GM21381 (cell line): ENCODE data around the gene ANKRD11.
A peak's percentile ranks its signal among the peaks of the same experiment; 100 is the strongest.

ENCODE experiments used
- ATAC-seq: cut with Tn5 transposase; IDR thresholded peaks from one replicate; pipeline ENCODE4 v1.9.1; 2021; ENCODE audit warnings: mild to moderate bottlenecking, moderate library complexity; ENCODE audit not compliant: unreplicated experiment

Gene ANKRD11

GRCh38 chr16:89507214-89507833 is 17.0 kb upstream of the ANKRD11 start:
- no peak for ATAC-seq

- no peak for ATAC-seq
These were observed 16.4 kb upstream of the ANKRD11 start for GRCh38 chr16:89506791-89507191.

GRCh38 chr16:89506113-89506504 is 15.7 kb upstream of the ANKRD11 start:
- ATAC-seq, result no peak

GRCh38 chr16:89505204-89506112 is 15.1 kb upstream of the ANKRD11 start:
- peak; percentile 40 for ATAC-seq

DNA sequence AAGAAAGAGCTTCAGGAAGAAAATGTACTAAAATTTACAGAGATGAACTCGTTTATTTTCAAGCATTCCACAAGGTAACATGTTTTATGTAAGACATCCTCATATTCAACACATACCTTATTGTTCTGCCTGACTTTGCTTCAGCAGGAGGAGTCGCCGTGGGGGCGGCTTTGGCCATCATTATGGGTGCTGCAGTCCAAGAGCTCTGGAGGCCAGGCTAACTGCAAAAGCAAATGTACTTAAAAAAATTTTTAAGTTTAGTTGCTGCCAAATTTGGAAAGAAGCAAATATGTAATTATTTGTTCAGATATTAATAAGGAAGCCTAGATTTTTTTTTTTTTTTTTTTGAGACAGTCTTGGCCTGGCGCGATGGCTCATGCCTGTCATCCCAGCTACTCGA is 13.7 kb upstream of the ANKRD11 start:
- no peak for ATAC-seq

- no peak for ATAC-seq
These were observed 11.9 kb upstream of the ANKRD11 start for GRCh38 chr16:89502081-89502843.

- ATAC-seq, result no peak
These were observed 9.4 kb upstream of the ANKRD11 start for GRCh38 chr16:89499767-89500166.

- no peak for ATAC-seq
These were observed 8.5 kb upstream of the ANKRD11 start for GRCh38 chr16:89498839-89499238.

DNA sequence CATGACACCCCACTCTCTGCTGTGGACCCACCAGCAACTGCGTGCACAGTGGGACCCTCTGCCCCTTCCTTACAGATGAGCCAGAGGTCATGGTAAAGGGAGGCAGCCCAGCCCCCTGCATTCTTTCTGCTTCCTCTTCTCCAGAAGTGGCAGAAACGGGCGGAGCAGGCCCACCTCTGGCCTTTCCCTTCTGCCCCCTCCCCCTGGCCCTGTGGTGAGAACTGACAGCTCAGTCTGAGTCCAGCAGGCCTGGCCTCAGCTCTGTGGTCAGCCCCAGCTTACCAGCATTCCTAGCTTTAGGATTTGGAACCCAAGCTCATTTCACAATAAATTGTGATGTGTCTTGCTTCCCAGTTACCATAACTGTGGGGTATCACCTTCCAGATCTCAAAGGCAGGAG is 4.8 kb upstream of the ANKRD11 start:
- no peak for ATAC-seq

DNA sequence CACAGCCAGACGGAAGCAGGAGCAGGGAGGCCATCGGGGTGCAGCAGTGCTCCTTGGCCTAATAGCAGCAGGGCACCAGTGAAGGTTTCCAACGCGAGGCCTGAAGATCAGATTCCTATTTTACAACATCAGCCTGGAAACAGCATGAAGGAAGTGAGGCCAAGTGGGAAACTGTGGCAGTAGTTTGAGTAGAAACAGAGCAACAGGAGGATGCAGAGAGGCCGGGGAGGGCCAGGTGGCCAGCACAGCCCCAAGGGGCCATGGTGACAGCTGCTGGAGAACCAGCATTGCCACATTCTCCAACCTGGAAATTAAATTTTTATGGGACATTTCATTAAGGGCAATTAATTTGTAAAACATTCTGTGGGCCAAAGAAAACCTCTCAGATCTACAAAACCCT is 3.4 kb upstream of the ANKRD11 start:
- no peak for ATAC-seq

DNA sequence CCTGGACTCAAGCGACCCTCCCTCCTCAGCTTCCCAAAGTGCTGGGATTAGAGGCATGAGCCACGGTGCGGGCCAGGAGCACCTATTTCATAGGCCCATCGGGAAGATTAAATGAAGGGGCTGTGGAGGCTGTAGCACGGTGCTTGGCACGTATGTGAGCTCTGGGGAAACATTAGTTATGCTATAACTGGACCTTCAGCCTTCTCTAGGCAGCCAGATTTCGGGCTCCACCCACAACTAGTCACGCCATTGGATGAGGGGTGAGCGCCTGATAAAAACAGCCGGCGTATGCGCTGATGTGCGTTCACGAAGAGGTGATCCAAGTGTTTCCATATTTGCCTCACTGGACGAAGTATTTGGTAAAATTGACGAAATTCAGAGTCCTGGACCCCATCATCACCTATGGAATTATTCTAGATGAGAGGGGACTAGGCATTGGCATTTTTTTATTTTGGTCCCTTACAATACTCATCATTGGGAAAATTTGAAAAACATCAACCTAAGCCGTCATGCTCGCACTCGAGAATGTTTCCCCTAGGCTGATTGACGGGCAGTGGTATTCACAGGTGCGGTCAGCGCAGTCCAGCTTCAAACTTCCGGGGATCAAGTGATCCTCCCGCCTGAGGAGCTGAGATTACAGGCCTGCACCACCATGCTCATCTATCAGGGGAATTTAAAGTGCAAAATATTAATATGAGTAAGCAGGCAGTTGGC is 1.8 kb upstream of the ANKRD11 start:
- ATAC-seq, result no peak

GRCh38 chr16:89491238-89491869 is 993 bp upstream of the ANKRD11 start:
- no peak for ATAC-seq

DNA sequence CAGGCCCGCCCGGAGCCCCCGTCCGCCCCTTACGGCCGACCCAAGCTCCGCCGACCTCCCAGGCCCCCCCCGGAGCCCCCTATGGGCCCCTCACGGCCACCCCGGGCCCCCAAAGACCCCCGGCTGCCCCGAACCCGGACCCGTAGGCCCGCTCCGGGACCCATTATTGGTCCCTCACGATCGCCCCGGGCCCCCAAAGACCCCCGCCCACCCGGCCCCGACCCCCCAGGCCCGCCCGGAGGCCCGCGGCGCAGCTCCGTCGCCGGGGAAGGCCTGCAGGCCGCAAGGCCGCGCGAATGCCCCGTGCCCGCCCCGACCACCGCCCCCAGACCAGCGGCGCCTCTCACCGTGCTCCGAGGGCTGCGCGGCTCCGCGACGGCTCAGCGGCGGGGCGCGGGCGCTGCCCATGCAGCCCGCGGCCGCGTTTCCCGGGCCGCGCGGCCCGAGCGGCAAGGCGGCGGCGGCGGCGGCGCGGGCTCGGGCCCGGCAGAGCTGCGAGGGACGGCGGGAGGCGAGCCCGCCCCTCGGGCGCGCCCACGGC is 393 bp downstream of the ANKRD11 start:
- no peak for ATAC-seq

DNA sequence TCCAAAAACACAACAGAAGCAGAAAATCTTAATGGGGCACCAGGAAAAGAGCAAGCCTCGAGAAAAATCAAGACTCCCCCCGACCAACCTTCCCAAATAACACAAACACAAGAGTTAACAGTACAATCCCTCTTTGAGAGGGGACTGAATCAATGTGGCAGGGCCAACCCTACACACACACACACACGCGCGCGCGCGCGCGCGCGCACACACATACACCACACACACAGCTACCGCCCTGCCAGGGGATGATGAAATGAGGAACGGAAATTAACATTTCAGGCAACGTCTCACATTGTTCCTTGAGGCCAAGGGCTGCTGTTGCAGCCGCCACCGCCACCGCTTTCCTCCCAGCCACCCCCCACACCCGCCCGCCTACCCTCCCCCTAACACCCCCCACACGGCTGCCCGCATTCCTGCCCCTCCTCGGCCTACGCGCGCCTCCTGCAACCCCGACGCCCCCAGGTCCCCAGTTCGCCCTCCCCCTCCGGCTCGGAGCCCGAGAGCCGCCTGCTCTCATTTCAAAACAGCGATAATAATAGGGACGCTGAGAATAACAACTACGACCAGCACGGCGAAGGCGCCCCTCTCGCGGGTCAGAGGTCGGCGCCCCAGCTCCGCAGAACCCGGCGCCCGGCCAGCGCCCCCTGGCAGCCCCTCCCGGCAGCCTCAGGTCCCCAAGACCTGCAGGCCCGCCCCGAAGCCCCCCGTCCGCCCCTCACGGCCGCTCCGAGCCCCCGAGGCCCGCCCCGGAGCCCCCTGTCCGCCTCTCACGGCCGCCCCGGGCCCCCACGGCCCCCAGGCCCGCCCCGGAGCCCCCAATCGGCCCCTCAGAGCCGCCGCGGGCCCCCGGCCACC is 1.1 kb downstream of the ANKRD11 start:
- ATAC-seq, result no peak

DNA sequence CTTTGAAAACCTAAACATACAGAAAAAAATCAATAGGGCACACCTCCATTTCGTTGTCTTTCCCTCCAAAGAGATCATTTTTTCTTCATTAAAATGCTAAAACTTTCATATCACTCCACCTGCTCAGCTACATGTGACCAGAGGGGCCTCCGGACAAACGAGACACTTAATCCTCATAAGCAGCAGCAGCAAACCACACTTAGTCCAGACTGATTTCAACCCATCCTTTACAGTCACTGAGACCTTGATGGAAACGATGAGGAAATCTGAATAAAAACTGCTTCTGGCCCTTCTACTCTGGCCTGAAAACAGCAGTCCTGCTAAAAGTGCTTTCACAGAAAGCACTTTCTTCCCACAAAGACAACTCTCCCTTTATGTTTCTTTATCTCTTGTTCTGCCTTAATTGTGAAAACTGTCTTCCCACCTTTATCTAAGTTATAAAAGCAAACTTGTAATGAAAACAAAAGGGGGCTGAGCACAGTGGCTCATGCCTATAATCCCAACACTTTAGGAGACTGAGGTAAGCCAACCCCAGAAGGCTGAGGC is 4.6 kb downstream of the ANKRD11 start:
- ATAC-seq, result no peak

- no peak for ATAC-seq
These were observed 5.3 kb downstream of the ANKRD11 start for GRCh38 chr16:89484923-89485679.

DNA sequence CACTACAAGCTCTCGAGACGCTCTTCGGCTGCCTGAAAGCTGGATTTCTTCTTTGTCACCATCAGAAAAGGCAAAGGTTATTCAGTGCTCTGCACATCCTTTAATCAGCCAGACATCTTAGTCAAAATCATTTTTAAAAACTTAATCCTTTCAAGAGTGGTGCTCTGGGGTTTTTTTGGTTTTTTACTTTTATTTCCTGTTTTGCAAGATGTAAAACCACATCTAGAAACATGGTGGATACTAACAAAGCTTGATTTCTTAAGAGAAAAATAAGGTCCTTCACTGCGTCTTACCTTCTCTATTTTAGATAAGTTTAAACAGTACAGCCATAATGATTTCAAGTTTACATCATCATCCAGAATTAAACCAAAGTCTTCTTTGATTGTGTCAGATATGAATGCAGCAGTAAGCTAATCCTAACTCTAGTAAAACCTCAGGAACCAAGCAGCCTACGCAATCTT is 6.3 kb downstream of the ANKRD11 start:
- no peak for ATAC-seq

DNA sequence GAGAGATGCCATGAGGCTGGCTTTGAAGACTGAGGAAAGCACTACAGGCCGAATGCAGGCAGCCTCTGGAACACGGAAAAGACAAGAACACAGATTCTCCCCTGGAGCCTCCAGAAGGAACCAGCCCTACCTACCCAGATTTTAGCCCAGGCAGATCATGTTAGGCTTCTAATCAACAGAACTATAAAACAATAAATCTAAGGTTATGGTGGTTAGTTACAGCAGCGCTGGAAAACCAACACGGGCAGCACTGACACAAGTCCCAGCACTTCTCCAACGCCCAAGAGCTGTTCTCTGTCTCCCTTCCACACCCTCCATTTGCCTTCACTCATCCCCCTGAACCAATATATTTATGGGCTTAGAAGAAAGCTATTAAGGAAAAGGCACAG is 7.5 kb downstream of the ANKRD11 start:
- no peak for ATAC-seq
